Activated T-helper 1 cell treated with anti-CD3 and anti-CD28 coated beads, Interleukin-2, amount 50 U/mL, for 16 hours (primary cell): ENCODE measurements around the gene FAM237B.
A peak's percentile ranks its signal among the peaks of the same experiment; 100 is the strongest.
"Not testable (repeated sequence)": the region's sequence is repeated elsewhere in the genome, so short reads cannot be mapped to it uniquely, and the experiment has no call there.

Experiments used
- DNase-seq, 2 donors: peaks; one replicate each; pipeline ENCODE4 v3.0.0-alpha.2; 2020; ENCODE audit warnings: low read depth in 1 of 2, low spot score in 1 of 2

FAM237B gene

GRCh38 chr7:90320801-90321494 lies at the start of gene FAM237B:
Gene FAM237B, minus strand, starts transcription at chr7:90321304. Its CDS starts 1,556 bp downstream, at chr7:90319748.
- no peak for DNase-seq

GRCh38 chr7:90351987-90352386 lies 30.9 kb upstream of the FAM237B start:
- DNase-seq, result no peak

GRCh38 chr7:90350032-90350431 lies 28.9 kb upstream of the FAM237B start:
- DNase-seq, result not testable (repeated sequence)

- no peak for DNase-seq
These were observed 28.2 kb upstream of the FAM237B start for GRCh38 chr7:90349305-90349704.

- DNase-seq, result no peak
These were observed 26.7 kb upstream of the FAM237B start for GRCh38 chr7:90347759-90348158.

GRCh38 chr7:90346336-90347125 lies 25.4 kb upstream of the FAM237B start, which contains the start of gene GTPBP10:
Gene GTPBP10, plus strand, starts transcription at chr7:90346716. Its CDS starts 26 bp downstream, at chr7:90346742.
- peak; percentile 89 to 91 for DNase-seq

GRCh38 chr7:90345595-90346335 lies 24.7 kb upstream of the FAM237B start:
- no peak for DNase-seq

GRCh38 chr7:90345016-90345415 lies 23.9 kb upstream of the FAM237B start:
- DNase-seq, result no peak

- no peak for DNase-seq
These were observed 16.0 kb upstream of the FAM237B start for GRCh38 chr7:90337106-90337505.

- not testable (repeated sequence) for DNase-seq
These were observed 13.8 kb upstream of the FAM237B start for GRCh38 chr7:90334926-90335325.

- DNase-seq, result no peak
These were observed 13.2 kb upstream of the FAM237B start for GRCh38 chr7:90334193-90334843.

GRCh38 chr7:90326500-90326899 lies 5.4 kb upstream of the FAM237B start:
- no peak for DNase-seq

- no peak for DNase-seq
These were observed 1.7 kb upstream of the FAM237B start for GRCh38 chr7:90322837-90323236.

- DNase-seq, result no peak
These were observed 695 bp downstream of the FAM237B start for GRCh38 chr7:90320418-90320800.

- no peak for DNase-seq
These were observed 1.1 kb downstream of the FAM237B start for GRCh38 chr7:90320014-90320413.

GRCh38 chr7:90313907-90314306 lies 7.2 kb downstream of the FAM237B start:
- no peak for DNase-seq

GRCh38 chr7:90312745-90313144 lies 8.4 kb downstream of the FAM237B start:
- no peak for DNase-seq

- no peak for DNase-seq
These were observed 9.9 kb downstream of the FAM237B start for GRCh38 chr7:90311175-90311574.

GRCh38 chr7:90309872-90310271 lies 11.2 kb downstream of the FAM237B start:
- no peak for DNase-seq

GRCh38 chr7:90303241-90303640 lies 17.9 kb downstream of the FAM237B start:
- no peak for DNase-seq
